Progenitor cell of endocrine pancreas (in vitro differentiated cells): ENCODE measurements around the gene TEX101. TPM values are rescaled to one million over a fixed set of nuclear protein-coding genes. Genes with fewer than 3 reads are reported as not detected.
"Not testable (repeated sequence)": the region's sequence is repeated elsewhere in the genome, so short reads cannot be mapped to it uniquely, and the experiment has no call there.

ENCODE experiments used
- DNase-seq: peaks from one replicate; pipeline ENCODE4 v3.0.0; 2021; ENCODE audit warnings: low spot score; ENCODE audit not compliant: unreplicated experiment
- H3K27ac Mint-ChIP-seq: 2 replicates; pipeline ENCODE4 v1.8.0; 2021; ENCODE audit warnings: mild to moderate bottlenecking, moderate library complexity, mixed read lengths
- H3K27me3 Mint-ChIP-seq: 2 replicates; pipeline ENCODE4 v1.8.0; 2021; ENCODE audit warnings: mixed read lengths
- H3K36me3 Mint-ChIP-seq: 2 replicates; pipeline ENCODE4 v1.8.0; 2022; ENCODE audit warnings: mixed read lengths; ENCODE audit not compliant: insufficient read depth
- H3K4me1 Mint-ChIP-seq: 2 replicates; pipeline ENCODE4 v1.8.0; 2021; ENCODE audit warnings: low read depth, mixed read lengths
- H3K4me3 Mint-ChIP-seq: 2 replicates; pipeline ENCODE4 v1.8.0; 2021; ENCODE audit warnings: low read depth, mild to moderate bottlenecking, moderate library complexity, mixed read lengths
- H3K9me3 Mint-ChIP-seq: 2 replicates; pipeline ENCODE4 v1.8.0; 2021; ENCODE audit warnings: low read depth, mixed read lengths
- CTCF ChIP-seq: fragments of 200-600 bp; sonication (generic); IDR thresholded peaks from one replicate; pipeline ENCODE4 v1.5.0; 2021; ENCODE audit warnings: antibody characterized with exemption, mild to moderate bottlenecking; ENCODE audit not compliant: unreplicated experiment
- total RNA-seq: library from RNA; stranded (reverse); gene quantifications from 2 replicates; pipeline ENCODE4 v1.2.1, GENCODE V29; 2021

The TEX101 gene
- total RNA-seq, 1 donor from 2014 or later, result not detected

GRCh38 chr19:43433358-43433673 is 18.6 kb downstream of the TEX101 start:
- TF ChIP-seq CTCF, result no peak
- Mint-ChIP-seq H3K4me3 (no peak overlapping the region), H3K27me3 (peaks cover 6% of the 10 kb centered on the region), H3K36me3 (no peaks in the 10 kb centered on the region), H3K4me1 (no peaks in the 10 kb centered on the region), H3K27ac (no peak overlapping the region), H3K9me3 (no peaks in the 10 kb centered on the region)
- DNase-seq, result no peak

- no peak for DNase-seq
- H3K4me1 Mint-ChIP-seq, result no peaks in the 10 kb centered on the region
- H3K9me3 Mint-ChIP-seq, result no peaks in the 10 kb centered on the region
- H3K27ac Mint-ChIP-seq, result no peak overlapping the region
- TF ChIP-seq CTCF, result no peak
- H3K27me3 Mint-ChIP-seq, result peaks cover 6% of the 10 kb centered on the region
- no peak overlapping the region for H3K4me3 Mint-ChIP-seq
- no peaks in the 10 kb centered on the region for H3K36me3 Mint-ChIP-seq
Observed at GRCh38 chr19:43433689-43434088, 19.0 kb downstream of the TEX101 start.

- no peak overlapping the region for H3K27ac Mint-ChIP-seq
- H3K27me3 Mint-ChIP-seq, result peaks cover 12% of the 10 kb centered on the region
- DNase-seq, result no peak
- TF ChIP-seq CTCF, result no peak
- H3K4me1 Mint-ChIP-seq, result no peaks in the 10 kb centered on the region
- H3K36me3 Mint-ChIP-seq, result no peaks in the 10 kb centered on the region
- no peaks in the 10 kb centered on the region for H3K9me3 Mint-ChIP-seq
- H3K4me3 Mint-ChIP-seq, result no peak overlapping the region
Observed at GRCh38 chr19:43435775-43436174, 21.1 kb downstream of the TEX101 start.

DNA sequence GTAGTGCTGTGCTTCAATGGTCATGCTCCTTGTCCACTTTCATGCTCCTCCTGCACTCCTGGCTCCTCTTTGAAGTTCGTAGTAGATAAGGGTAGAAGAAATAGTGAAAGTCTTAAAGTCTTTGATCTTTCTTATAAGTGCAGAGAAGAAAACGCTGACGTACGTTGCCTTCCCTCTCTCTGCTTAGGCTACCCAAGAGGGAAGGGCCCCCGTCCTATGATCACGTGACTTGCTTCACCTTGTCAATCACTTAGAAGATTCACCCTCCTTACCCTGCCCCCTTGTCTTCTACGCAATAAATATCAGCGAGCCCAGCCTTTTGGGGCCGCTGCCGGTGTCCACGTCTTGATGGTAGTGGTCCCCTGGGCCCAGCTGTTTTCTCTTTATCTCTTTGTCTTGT is 22.6 kb downstream of the TEX101 start:
- H3K36me3 Mint-ChIP-seq, DNase-seq, H3K9me3 Mint-ChIP-seq, H3K4me3 Mint-ChIP-seq, H3K27ac Mint-ChIP-seq, H3K4me1 Mint-ChIP-seq: not testable (repeated sequence)
- H3K27me3 Mint-ChIP-seq, result peaks cover 20% of the 10 kb centered on the region

DNA sequence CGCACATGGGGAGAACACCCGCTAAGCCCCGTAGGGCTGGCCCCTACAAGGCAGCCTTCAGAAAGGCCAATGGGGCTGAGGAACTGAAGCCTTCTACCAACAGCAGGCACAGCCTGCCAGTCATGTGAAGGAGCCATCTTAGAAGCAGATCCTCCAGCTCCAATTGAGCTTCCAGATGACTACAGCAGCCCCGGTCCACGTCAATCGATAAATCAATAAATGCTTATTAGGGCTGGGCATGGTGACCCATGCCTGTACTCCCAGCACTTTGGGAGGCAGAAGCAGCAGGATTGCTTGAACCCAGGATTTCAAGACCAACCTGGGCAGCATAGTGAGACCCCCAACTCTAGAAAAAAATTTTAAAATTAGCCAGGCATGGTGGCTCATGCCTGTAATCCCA is 23.0 kb downstream of the TEX101 start:
- Mint-ChIP-seq H3K27ac (no peak overlapping the region), H3K4me1 (no peaks in the 10 kb centered on the region), H3K27me3 (peaks cover 20% of the 10 kb centered on the region), H3K9me3 (no peaks in the 10 kb centered on the region), H3K4me3 (no peak overlapping the region), H3K36me3 (no peaks in the 10 kb centered on the region)
- no peak for TF ChIP-seq CTCF
- no peak for DNase-seq

DNA sequence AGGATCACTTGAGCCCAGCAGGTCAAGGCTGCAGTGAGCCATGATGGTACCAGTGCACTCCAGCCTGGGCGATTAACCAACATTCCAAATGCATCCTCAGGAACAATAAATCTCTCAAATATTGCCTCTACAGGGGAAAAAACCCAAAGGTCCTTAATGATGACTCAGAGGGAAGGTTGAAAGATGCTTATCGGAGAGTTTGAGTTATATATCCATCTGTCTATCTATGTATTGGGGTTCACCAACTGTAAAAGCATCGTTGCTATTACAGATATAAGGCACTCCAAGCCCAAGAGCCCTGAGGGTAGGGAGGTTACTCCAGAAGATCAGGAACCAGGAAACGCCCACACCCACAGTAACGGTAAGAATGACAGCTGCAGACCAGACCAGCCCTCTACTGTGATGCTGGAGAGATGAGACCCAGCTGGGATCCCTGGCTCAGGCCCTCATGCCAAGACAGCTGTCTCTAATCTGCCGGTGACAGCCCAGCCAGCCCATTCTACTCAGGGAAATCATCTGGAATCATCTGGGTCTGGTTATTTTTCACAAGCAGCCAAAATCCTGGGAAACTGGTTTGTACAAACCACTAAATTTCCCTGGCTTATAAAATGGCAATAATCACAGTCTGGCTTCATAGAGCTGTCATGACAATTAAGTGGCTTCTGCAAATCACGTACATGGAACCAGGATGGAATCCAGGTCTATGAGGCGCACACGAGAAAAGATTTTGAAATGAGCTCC is 23.8 kb downstream of the TEX101 start:
- Mint-ChIP-seq H3K36me3 (no peaks in the 10 kb centered on the region), H3K9me3 (no peaks in the 10 kb centered on the region), H3K27me3 (peaks cover 20% of the 10 kb centered on the region), H3K27ac (no peak overlapping the region), H3K4me3 (no peak overlapping the region), H3K4me1 (no peaks in the 10 kb centered on the region)
- DNase-seq, result no peak
- TF ChIP-seq CTCF, result no peak
